ENCODE results near the gene WSB1.

GRCh38 chr17:27327397-27327796 lies 33.5 kb downstream of the WSB1 start:
- TF ChIP-seq CTCF (IDR thresholded peaks at IDR 0.05; ENCODE audit: low read length) (no peak), EZH2 (IDR thresholded peaks at IDR 0.05; ENCODE audit: borderline replicate concordance, low read length) (no peak)
